Stimulated activated naive CD8-positive, alpha-beta T cell treated with anti-CD3 and anti-CD28 coated beads, Interleukin-15, amount 100 ng/mL, for 72 hours (primary cell): ENCODE results near the gene MLST8.
A peak's percentile ranks its signal among the peaks of the same experiment; 100 is the strongest.
"Not testable (repeated sequence)": the region's sequence is repeated elsewhere in the genome, so short reads cannot be mapped to it uniquely, and the experiment has no call there.

Experiments used
- ATAC-seq: fragments of 150-1000 bp; cut with Tn5 transposase; 2 replicates; pipeline ENCODE4 v1.10.0; 2021; ENCODE audit warnings: mild to moderate bottlenecking, moderate library complexity
- DNase-seq, 2 donors: peaks; one replicate each; pipeline ENCODE4 v3.0.0; 2021 to 2022
- H3K27ac Mint-ChIP-seq, 2 donors: one replicate each; pipeline ENCODE4 v1.8.0; 2022; ENCODE audit warnings: mild to moderate bottlenecking in 2 of 2, mixed read lengths in 2 of 2, moderate library complexity in 2 of 2
- H3K27me3 Mint-ChIP-seq: one replicate; pipeline ENCODE4 v1.8.0; 2022; ENCODE audit warnings: mixed read lengths
- H3K4me1 Mint-ChIP-seq: one replicate; pipeline ENCODE4 v1.8.0; 2022; ENCODE audit warnings: mild to moderate bottlenecking, mixed read lengths
- H3K4me3 Mint-ChIP-seq, 2 donors: one replicate each; pipeline ENCODE4 v1.8.0; 2022; ENCODE audit warnings: mild to moderate bottlenecking in 2 of 2, mixed read lengths in 2 of 2, moderate library complexity in 1 of 2
- H3K9me3 Mint-ChIP-seq, 2 donors: one replicate each; pipeline ENCODE4 v1.8.0; 2022; ENCODE audit warnings: mixed read lengths in 2 of 2

MLST8 gene

DNA sequence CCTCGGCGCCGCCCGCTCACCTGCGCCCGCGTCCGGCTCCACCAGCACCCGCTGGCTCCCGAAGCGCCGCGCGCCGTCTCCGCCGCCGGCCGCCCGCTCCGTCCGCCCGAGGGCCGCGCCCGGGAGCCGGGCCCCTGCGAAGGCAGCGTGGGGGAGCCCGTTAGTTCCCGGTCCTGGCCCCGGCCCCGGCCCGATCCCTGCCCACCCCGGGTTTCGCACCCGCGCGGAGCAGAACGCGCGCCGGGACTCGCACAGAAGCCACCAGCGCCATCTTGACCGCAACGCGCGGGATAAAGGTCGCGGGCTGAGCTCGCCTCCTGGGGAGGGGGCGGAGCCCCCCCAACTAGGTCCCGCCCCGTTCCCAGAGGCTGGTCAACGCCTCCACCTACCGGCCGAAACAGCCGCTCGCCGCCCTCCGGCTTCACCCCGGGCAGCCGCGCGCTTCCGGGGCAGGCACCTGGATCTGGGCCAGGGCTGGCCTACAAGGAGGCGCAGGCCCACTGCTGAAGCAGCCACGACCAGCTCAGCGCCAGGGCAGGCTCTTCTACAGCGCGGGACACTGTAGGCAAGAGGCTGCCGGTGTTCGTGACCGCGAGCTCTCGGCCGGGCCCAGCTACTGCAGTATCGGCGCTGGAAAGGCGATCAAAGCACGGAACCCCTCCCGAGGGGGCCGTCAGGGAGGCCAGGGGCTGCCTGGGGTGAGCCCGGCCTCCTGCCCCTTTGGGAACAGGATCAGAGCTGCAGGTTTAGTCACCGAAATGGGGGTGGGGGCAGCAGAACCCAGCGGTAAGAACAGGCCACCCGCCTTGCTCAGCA is 46.2 kb downstream of the MLST8 start, which contains the start of gene ECI1:
Gene ECI1 (minus strand): TSS at position 292 of the 816 bp plus-strand sequence. CDS start 21 bp downstream, at position 271.
- Mint-ChIP-seq H3K9me3 (no peaks in the 10 kb centered on the region), H3K4me1 (peaks cover 20% of the 10 kb centered on the region), H3K27ac (peak within 1 kb of the TSS; percentile 96 to 97), H3K4me3 (peak within 1 kb of the TSS; percentile 96), H3K27me3 (no peaks in the 10 kb centered on the region)
- peak; percentile 91 for ATAC-seq
- DNase-seq: peak; percentile 83 to 91

DNA sequence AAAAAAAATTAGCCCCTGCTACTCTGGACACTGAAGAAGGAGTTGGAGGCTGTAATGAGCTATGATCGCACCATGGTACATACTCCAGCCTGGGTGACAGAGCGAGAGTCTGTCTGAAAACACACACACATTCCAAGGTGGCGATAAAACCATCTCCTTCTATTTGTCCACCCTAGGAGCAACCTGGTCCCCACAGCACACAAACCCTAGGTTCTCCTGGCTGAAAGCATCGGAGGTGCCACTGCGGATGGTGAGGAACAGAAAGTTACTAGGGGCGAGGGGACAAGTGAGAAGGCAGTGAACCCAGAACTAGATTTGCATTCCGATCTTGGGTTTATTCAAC is 47.5 kb downstream of the MLST8 start:
- H3K27ac Mint-ChIP-seq: peak overlapping the region in 1 of 2 donors; percentile 12
- H3K4me1 Mint-ChIP-seq: peaks cover 25% of the 10 kb centered on the region

DNA sequence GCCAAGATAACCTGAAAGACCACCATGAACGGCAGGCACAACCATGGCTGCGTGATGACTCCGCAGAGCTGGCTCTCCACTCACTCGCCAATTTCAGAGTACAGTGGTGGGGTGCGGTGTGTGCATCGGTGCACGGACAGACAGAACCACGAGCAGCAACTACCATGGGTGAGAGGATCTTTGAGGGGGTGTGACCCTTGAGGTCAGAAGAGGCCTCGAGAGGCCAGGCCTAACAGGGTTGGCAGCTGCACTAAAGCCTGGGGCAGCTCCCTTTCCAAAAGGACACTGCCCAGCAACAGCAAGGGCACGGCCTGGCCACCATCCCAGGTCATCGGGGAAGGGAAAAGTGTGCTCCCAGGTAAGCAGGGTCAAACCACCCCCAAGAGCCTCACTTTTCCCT is 48.0 kb downstream of the MLST8 start:
- H3K4me3 Mint-ChIP-seq: no peak overlapping the region
- peaks cover 25% of the 10 kb centered on the region for H3K4me1 Mint-ChIP-seq
- no peaks in the 10 kb centered on the region for H3K27me3 Mint-ChIP-seq
- no peaks in the 10 kb centered on the region for H3K9me3 Mint-ChIP-seq
- DNase-seq (no peak), ATAC-seq (no peak)
- peak overlapping the region in 1 of 2 donors; percentile 12 for H3K27ac Mint-ChIP-seq

More for the DNA sequence above, 47.5 kb downstream of the MLST8 start:
- no peaks in the 10 kb centered on the region for H3K27me3 Mint-ChIP-seq
- no peaks in the 10 kb centered on the region for H3K9me3 Mint-ChIP-seq
- no peak overlapping the region for H3K4me3 Mint-ChIP-seq
- no peak for ATAC-seq
- DNase-seq: no peak

DNA sequence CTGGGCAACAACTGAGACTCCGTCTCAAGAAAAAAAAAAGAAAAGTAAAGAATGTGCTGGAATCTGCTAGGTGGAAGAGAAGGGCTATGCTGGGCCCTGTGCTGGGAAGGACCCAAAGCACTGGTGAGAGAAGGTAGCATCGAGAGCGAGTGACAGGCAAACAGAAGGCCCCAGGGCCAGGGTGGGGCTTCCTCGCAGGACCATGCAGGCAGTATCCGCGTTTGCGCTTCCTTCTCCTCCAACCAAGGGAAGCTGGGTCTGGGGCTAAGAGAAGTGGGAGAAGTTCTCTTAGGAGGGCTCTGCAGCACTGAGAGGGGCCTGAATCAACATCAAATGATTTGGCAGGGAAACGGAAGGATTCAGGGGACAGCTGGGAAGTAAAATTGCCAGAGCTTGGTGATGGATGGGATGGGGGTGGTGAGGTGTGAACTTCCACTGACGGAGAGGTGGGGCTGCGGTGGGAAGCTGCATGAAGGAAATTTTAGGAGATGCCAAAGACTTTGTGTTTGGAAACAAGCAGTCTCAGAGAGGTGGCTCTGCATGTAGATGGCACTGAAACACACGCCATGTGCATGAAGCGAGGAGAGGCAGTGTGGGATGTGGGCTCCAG is 51.4 kb downstream of the MLST8 start:
- Mint-ChIP-seq H3K9me3 (no peaks in the 10 kb centered on the region), H3K27me3 (no peaks in the 10 kb centered on the region), H3K4me1 (peaks cover 23% of the 10 kb centered on the region), H3K4me3 (no peak overlapping the region), H3K27ac (peak overlapping the region in 1 of 2 donors; percentile 68)
- no peak for DNase-seq
- ATAC-seq: no peak

DNA sequence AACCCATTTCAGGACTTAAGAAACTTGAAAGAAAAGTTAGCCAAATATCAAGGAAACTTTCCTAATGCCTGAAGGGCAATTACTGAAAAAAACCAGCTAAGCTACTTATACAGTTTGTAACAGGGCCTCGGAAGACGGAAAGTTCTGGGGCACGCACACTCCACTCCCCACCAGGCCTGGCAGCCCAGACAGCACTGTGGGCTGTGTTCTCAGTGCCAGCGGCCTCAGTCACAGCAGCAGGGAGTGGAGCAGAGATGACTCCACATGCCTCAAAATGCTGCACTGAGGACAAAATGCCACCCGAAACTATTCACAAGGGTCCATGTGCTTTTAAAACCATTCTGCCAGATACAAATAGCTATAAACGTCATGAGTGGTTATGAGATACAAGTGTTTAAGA is 52.5 kb downstream of the MLST8 start:
- H3K4me1 Mint-ChIP-seq: peaks cover 17% of the 10 kb centered on the region
- H3K27me3 Mint-ChIP-seq: no peaks in the 10 kb centered on the region
- no peak for ATAC-seq
- H3K4me3 Mint-ChIP-seq: no peak overlapping the region
- no peak overlapping the region for H3K27ac Mint-ChIP-seq
- no peaks in the 10 kb centered on the region for H3K9me3 Mint-ChIP-seq
- no peak for DNase-seq

DNA sequence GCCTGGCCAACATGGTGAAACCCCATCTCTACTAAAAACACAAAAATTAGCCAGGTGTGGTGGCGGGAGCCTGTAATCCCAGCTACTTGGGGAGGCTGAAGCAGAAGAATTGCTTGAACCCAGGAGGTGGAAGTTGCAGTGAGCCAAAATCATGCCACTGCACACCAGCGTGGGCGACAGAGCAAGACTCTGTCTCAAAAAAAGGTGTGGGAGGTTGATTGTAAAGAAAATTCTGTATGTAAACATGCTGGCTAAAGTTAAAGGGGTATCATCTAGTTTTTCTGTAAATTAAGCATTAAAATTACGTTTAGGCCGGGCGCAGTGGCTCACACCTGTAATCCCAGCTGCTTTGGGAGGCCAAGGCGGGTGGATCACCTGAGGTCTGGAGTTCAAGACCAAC is 53.3 kb downstream of the MLST8 start:
- not testable (repeated sequence) for H3K27me3 Mint-ChIP-seq, H3K9me3 Mint-ChIP-seq, ATAC-seq, H3K4me3 Mint-ChIP-seq, H3K4me1 Mint-ChIP-seq, DNase-seq
- peak overlapping the region in 1 of 2 donors; percentile 27 for H3K27ac Mint-ChIP-seq
